HG02970 (cell line): ENCODE data around the gene DIP2B.

Experiments
- ATAC-seq: cut with Tn5 transposase; IDR thresholded peaks from one replicate; pipeline ENCODE4 v1.9.1; 2021; ENCODE audit warnings: mild to moderate bottlenecking, moderate library complexity, moderate number of reproducible peaks; ENCODE audit not compliant: unreplicated experiment, low FRiP score

Gene DIP2B

DNA sequence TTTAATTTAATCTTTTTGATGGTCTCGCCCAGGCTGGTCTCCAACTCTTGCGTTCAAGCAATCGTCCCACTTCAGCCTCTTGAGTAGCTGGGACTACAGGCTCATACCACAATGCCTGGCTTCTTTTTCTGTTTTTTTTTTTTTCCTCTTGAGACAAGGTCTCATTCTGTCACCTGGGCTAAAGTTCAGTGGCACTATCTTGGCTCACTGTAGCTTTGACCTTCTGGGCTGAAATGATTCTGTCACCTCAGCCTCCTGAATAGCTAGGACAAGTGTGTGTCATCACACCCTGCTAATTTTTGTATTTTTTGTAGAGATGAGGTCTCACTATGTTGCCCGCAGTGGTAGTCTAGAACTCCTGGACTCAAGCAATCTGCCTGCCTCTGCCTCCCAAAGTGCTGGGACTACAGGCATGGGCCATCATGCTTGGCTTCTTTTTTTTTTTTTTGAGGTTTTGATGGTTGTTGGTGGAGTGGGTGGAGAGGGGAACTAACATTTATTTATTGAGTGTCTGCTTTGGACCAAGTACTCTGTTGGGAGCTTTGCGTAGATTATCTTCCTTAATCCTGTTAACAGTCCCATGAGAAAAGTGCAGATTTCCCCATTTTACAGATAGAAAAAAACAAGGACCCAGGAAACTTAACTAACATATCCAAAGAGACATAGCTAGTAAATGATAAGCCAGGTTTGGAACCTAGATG lies 102.0 kb downstream of the DIP2B start:
- no peak for ATAC-seq

GRCh38 chr12:50609292-50609874 lies 104.6 kb downstream of the DIP2B start:
- ATAC-seq = no peak

- no peak for ATAC-seq
Measured at GRCh38 chr12:50610171-50610570, 105.4 kb downstream of the DIP2B start.

- ATAC-seq = no peak
Measured at GRCh38 chr12:50611021-50611744, 106.4 kb downstream of the DIP2B start.

DNA sequence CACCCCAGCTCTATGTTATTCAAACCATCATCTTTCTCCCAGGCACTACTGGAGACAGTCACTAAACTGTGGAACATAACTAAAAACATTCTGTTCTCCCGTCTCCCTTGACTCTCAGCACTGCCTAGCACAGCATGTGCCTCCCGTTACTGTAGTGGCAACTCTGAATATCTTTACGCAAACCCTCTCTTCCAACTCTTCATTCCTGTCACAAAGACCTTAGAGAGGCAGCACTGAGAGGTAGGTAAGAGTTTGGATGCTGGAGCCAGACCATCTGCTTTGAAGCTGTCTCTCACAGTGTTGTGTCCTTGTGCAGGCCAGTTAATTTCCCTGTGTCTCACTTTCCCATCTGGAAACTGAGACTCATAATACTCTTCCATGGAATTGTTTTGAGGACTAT lies 108.1 kb downstream of the DIP2B start:
- ATAC-seq = no peak

DNA sequence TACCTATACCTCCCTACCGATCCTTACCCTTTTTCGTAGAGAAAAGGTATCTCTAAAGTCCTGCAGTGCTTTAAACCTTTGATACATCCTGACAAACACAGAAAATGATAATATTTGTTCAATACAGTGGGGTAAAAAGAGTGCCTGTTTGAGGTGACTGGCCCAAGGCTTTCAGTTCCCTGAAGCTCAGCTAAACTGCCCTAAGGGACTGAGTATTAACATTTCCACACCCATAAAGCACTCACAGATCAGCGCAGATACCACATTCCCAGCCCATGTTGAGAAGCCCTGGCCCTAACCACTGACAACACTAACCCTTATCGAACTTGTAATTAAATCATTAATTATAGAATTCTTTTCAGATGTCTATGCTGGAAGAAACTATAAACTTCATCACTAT lies 108.7 kb downstream of the DIP2B start:
- no peak for ATAC-seq

GRCh38 chr12:50614167-50614759 lies 109.5 kb downstream of the DIP2B start:
- no peak for ATAC-seq

GRCh38 chr12:50615145-50615906 lies 110.5 kb downstream of the DIP2B start:
- ATAC-seq = no peak

DNA sequence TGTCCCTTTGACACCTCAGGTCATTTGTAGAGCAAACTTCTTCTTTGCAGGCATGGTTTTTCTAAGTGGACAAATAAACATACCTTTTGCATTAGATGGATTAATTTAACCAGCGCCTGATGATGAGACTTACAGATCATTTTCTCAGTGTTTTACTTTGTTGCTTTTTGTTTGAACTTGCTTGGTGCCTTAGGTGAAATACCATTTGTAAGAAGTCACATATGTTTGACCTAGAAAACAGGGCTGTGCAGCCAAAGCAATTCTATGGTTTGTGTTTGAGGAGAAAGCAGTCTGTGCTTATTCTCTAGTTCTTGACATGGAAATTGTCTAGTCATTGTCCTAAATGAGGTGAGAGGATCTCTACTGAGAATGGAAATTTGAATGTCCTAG lies 111.1 kb downstream of the DIP2B start:
- no peak for ATAC-seq

DNA sequence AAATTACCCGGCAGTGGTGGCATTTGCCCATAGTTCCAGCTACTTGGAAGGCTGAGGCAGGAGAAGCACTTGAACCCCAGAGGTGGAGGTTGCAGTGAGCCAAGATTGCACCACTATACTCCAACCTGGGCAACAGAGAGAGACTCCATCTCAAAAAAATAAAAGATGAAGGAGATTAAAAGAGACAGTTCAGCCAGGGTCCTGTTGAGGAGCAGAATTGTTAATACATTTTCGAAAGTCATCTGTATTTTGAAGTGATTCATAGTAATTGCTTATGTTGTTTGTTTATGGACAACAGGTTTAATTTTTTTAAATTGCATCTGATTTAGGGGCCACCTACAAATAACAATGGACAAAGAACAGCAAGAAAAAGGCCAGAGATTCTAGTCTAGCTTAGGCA lies 112.9 kb downstream of the DIP2B start:
- no peak for ATAC-seq

- no peak for ATAC-seq
Measured at GRCh38 chr12:50618864-50619609, 114.3 kb downstream of the DIP2B start.

DNA sequence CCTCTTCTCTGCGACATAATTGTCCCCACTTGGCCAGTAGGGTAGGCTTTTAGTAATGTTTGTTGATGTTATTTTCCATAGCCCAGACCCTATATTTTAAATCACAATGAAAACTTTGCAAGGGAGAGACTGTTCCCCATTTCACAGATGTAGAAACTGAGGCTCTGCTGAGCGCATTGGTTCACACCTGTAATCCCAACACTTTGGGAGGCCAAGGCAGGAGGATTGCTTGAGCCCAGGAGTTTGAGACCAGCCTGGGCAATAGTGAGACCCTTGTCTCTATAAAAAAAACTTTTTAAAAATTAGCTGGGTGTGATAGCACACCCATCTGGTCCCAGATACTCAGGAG lies 114.8 kb downstream of the DIP2B start:
- no peak for ATAC-seq

GRCh38 chr12:50620109-50620977 lies 115.6 kb downstream of the DIP2B start:
- ATAC-seq = no peak

DNA sequence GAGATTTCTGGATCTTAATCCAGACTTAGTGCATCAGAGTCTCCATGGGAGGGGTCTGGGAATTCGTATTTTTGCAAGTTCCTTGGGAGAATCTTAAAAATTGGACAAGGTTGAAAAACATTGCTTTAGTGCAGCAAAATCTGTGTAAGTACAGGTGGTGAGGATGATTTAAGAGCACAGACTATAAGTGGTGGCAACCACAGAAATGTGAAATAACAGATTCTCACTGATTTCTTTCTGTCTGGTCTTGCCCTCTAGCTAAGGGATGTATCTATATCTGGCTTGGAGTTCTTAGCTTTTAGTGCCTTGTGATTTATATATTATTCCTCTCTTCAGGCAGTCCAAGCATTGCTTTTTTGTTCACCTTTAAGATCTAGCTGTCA lies 116.2 kb downstream of the DIP2B start:
- ATAC-seq = no peak

DNA sequence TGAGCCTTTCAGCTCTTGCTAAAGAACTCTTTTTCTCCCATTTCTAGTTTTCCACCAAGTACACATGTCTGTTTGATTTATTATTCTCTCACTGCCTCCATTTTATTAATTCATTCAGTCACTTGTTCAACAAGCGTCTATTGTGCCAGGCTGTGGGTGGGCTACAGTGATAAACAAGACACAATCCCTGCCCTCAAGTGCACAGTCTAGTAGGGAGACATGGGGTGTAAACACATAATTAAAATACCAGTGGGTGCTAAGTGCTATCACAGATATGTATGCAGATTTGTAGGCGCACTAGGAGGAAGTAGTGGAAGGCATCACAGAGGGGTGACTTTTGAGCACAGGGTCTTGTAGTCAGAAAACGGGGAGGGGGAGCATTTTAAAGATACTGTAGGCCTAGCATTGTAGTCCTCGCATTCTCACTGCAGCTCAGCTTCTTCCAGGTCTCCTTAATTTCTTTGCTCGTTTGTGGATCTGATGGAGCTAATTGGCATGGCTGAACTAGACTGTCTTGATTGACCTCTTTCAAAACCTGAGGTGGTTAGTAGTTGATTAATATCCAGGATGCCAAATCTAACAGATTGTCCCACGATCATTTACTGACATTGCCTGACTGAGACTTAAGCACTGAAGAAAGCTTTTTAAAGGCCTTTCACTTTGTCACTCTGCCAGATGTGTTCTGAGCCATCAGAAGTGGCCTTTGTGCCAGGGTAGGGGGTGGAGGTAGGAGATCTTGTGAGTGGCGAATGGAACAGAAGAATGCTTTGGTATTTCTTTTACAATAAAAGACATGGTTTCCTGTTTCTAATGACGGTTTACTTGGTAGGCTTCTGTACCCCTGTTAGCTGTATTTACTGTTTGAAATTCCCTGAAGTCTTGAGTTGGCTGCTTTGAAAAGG lies 116.9 kb downstream of the DIP2B start:
- no peak for ATAC-seq

DNA sequence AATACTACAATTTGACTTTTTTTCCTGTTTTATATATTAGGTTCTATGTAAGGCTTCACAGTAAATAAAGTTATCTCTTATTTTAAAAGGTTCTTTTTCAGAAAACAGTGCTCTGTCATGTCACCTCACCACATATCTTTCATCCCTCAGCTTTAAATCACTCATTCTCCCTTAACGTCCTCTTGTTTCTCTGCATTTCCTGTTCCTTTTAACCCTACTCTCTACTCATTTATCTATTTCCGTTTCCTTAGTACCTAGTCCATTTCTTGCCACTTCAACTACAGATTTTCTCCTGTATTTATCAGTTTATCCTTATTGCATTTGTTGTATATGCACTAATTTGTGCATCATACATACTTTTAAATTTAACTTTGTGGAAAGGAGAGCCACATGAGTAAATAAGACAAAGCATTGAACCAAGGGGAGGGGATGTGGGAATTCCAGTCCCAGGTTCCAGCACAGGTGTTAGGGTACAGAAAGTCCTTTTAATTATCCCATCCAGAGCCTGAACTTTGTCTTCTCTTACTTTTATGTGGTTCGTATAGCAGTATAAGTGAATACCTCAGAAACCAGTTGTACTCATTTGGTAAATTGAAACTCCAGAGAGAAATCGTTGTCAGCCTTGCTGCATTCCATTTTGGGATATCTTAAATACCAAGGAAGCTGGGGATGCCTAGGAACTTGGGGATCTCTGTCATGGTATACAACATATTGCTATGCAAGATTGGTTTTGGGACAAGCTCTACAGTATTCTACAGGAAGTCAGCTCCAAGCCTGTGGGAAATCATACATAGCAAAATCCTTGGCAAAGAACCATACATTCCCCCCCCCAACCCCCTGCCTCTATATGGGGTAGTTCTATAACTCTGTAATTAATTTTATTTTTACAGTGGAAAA lies 120.5 kb downstream of the DIP2B start:
- ATAC-seq = no peak

- no peak for ATAC-seq
Measured at GRCh38 chr12:50626026-50626425, 121.2 kb downstream of the DIP2B start.
